ENCODE results near the gene NOC2L. TPM values are rescaled to one million over a fixed set of nuclear protein-coding genes. Genes with fewer than 3 reads are reported as not detected.

The NOC2L gene
- total RNA-seq, 1 donor from 2014 or later, result 33.2 TPM

DNA sequence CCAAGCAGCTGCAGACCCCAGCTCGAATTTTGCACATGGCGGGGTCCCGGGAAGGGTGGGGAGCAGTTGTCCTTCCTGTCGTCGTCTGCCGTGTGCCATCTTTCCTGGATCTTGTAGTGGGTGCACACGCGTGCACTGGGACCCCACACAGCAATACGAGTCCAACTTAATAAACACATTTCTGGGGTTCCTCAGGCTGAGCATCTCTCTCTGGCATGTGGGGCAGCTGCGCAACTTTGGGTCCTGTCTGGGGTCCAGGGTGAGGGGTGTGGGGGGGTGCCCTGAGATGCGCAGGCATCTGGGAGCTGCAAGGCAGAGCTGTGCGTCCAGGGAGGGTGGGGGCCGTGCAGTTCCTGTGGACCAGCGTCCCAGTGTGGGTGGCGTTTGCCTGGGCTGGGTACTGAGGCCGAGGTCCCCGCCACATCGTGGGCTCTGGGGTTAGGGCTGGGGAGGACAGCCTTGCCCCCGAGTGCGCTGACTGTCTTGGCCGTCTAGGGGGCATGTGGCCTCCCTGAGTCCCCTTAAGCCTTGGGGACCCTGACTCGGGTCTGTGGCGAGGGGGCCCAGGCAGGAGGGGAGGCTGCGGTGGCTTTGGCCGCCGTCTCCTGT lies 6.6 kb upstream of the NOC2L start:
- Histone ChIP-seq H3K4me1 (peaks cover 8 to 9% of the 10 kb centered on the region in 2 donors), H3K9me3 (no peaks in the 10 kb centered on the region), H3K36me3 (peaks cover 4 to 11% of the 10 kb centered on the region in 2 donors), H3K4me3 (peak overlapping the region in 1 of 2 donors; percentile 77), H3K27ac (no peak overlapping the region), H3K27me3 (peaks cover 1% of the 10 kb centered on the region)
- TF ChIP-seq, protein P1, sequence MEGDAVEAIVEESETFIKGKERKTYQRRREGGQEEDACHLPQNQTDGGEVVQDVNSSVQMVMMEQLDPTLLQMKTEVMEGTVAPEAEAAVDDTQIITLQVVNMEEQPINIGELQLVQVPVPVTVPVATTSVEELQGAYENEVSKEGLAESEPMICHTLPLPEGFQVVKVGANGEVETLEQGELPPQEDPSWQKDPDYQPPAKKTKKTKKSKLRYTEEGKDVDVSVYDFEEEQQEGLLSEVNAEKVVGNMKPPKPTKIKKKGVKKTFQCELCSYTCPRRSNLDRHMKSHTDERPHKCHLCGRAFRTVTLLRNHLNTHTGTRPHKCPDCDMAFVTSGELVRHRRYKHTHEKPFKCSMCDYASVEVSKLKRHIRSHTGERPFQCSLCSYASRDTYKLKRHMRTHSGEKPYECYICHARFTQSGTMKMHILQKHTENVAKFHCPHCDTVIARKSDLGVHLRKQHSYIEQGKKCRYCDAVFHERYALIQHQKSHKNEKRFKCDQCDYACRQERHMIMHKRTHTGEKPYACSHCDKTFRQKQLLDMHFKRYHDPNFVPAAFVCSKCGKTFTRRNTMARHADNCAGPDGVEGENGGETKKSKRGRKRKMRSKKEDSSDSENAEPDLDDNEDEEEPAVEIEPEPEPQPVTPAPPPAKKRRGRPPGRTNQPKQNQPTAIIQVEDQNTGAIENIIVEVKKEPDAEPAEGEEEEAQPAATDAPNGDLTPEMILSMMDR (IDR thresholded peaks at IDR 0.05), result no peak
- intact Hi-C loops (cut with DNase I), result no loop called here
- no peak for DNase-seq (ENCODE audit: low spot score in 2 of 2)

DNA sequence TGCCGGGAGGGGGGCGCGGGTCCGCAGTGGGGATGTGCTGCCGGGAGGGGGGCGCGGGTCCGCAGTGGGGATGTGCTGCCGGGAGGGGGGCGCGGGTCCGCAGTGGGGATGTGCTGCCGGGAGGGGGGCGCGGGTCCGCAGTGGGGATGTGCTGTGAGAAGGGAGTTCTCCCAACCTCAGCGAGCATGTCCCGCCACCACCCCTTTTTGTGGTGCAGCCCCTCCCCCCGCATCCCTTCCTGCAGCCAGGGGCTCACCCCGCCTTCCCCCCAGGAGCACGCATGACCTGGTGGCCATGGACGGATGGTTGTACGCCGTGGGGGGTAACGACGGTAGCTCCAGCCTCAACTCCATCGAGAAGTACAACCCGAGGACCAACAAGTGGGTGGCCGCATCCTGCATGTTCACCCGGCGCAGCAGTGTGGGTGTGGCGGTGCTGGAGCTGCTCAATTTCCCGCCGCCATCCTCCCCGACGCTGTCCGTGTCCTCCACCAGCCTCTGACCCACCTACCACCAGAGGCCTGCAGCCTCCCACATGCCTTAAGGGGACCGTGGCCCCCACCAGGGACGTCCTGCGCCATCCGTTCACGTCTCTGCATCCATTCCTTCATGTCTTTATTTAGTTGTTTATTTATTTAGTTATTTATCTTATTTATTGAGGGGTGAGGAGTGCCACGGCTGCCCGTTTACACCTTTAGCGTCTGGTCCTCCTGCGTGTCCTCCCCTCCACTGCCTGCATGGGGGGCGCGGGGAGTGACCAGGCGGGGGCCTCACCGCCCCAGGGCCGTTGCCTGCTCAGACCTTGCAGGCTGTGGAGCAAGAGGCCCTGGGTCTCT lies 5.9 kb upstream of the NOC2L start:
- Histone ChIP-seq H3K36me3 (peaks cover 4 to 11% of the 10 kb centered on the region in 2 donors), H3K27ac (no peak overlapping the region), H3K4me3 (no peak overlapping the region), H3K27me3 (no peaks in the 10 kb centered on the region), H3K9me3 (no peaks in the 10 kb centered on the region), H3K4me1 (peaks cover 8 to 11% of the 10 kb centered on the region in 2 donors)
- DNase-seq (ENCODE audit: low spot score in 2 of 2), result no peak
- TF ChIP-seq, protein P1 (IDR thresholded peaks at IDR 0.05), result no peak
- intact Hi-C loops (cut with DNase I), result no loop called here

DNA sequence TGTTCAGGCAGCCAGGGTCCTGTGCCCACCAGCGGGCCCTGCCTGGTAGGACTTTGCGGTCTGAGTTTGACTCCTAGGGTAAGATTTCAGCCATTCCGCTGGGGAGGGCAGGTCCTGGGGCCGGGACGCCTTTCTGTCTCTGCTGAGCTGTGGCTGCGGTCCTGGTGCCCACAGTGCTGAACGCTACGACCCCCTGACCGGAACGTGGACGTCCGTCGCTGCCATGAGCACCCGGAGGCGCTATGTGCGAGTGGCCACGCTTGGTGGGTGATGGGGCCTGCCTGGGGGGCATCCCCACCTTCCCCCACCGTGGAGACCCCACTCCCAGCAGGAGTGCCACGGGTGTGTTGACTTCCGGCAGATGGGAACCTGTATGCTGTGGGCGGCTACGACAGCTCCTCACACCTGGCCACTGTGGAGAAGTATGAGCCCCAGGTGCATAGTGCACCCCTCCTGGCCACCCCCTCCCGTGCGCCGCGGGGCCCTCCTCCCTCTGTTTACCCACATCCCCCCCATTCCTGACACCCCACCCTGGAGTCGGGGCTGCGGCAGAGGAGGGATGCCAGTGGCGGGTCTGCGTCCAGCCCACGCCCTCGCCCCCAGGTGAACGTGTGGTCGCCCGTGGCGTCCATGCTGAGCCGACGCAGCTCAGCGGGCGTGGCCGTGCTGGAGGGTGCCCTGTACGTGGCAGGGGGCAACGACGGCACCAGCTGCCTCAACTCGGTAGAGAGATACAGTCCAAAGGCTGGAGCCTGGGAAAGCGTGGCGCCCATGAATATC lies 4.9 kb upstream of the NOC2L start:
- Histone ChIP-seq H3K4me3 (no peak overlapping the region), H3K9me3 (no peaks in the 10 kb centered on the region), H3K4me1 (peaks cover 8 to 17% of the 10 kb centered on the region in 2 donors), H3K27me3 (no peaks in the 10 kb centered on the region), H3K27ac (no peak overlapping the region), H3K36me3 (peaks cover 4 to 11% of the 10 kb centered on the region in 2 donors)
- intact Hi-C loops (cut with DNase I), result no loop called here
- DNase-seq (ENCODE audit: low spot score in 2 of 2), result no peak
- TF ChIP-seq, protein P1 (IDR thresholded peaks at IDR 0.05), result no peak

DNA sequence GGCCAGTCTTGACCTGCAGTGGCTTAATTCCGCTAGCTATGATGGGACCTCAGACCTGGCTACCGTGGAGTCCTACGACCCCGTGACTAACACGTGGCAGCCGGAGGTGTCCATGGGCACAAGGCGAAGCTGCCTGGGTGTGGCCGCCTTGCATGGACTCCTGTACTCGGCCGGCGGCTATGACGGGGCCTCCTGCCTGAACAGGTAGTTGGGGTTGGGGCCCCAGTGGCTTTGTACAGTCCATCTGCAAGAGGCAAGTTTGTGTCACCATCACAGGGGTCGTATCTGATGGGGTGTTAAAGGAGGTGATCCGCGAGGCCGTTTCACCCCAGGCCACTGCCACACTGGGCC lies 4.2 kb upstream of the NOC2L start:
- intact Hi-C loops (cut with DNase I), result no loop called here
- H3K4me3 ChIP-seq, result no peak overlapping the region
- H3K27me3 ChIP-seq, result no peaks in the 10 kb centered on the region
- peaks cover 12 to 22% of the 10 kb centered on the region in 2 donors for H3K4me1 ChIP-seq
- peaks cover 4 to 11% of the 10 kb centered on the region in 2 donors for H3K36me3 ChIP-seq
- TF ChIP-seq, protein P1 (IDR thresholded peaks at IDR 0.05), result no peak
- no peak overlapping the region for H3K27ac ChIP-seq
- DNase-seq (ENCODE audit: low spot score in 2 of 2), result no peak
- H3K9me3 ChIP-seq, result no peaks in the 10 kb centered on the region

DNA sequence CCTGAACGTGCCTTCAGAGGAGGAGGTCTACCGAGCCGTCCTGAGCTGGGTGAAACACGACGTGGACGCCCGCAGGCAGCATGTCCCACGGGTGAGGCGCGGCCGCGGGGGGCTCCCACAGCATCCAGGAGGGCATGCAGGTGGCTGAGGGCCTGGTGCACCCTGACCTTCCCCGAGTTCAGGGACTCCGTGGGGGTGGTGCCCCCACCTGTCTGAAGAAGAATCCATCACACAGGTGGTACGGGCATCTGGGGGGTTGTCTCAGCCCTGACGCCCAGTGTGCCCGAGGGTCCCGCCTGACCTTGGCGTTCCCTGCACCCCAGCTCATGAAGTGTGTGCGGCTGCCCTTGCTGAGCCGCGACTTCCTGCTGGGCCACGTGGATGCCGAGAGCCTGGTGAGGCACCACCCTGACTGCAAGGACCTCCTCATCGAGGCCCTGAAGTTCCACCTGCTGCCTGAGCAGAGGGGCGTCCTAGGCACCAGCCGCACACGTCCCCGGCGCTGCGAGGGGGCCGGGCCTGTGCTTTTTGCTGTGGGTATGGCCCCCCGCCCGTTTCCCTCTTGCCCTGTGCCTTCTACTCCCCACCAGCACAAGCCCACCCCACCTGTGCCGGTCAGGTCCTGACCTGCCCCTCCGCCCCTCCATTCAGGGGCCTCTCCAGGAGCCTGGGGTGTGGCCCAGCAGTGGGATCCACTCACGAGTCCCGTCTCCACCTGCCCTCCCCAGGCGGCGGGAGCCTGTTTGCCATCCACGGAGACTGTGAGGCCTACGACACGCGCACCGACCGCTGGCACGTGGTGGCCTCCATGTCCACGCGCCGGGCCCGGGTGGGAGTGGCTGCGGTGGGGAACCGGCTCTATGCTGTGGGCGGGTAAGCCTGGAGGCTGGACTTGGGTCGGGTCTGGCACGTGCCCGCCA lies 3.6 kb upstream of the NOC2L start:
- Histone ChIP-seq H3K4me3 (no peak overlapping the region), H3K27me3 (no peaks in the 10 kb centered on the region), H3K4me1 (peaks cover 15 to 28% of the 10 kb centered on the region in 2 donors), H3K27ac (no peak overlapping the region), H3K36me3 (peaks cover 4 to 11% of the 10 kb centered on the region in 2 donors), H3K9me3 (no peaks in the 10 kb centered on the region)
- intact Hi-C loops (cut with DNase I), result no loop called here
- no peak for DNase-seq (ENCODE audit: low spot score in 2 of 2)
- TF ChIP-seq, protein P1 (IDR thresholded peaks at IDR 0.05), result no peak
